ENCODE measurements around the gene SPATA21. TPM values are rescaled to one million over a fixed set of nuclear protein-coding genes. Genes with fewer than 3 reads are reported as not detected.
A peak's percentile ranks its signal among the peaks of the same experiment; 100 is the strongest.

SPATA21 gene
- total and polyA plus RNA-seq, 7 donors = under 0.01 to 0.23 (median 0.17) TPM; not detected in 4

DNA sequence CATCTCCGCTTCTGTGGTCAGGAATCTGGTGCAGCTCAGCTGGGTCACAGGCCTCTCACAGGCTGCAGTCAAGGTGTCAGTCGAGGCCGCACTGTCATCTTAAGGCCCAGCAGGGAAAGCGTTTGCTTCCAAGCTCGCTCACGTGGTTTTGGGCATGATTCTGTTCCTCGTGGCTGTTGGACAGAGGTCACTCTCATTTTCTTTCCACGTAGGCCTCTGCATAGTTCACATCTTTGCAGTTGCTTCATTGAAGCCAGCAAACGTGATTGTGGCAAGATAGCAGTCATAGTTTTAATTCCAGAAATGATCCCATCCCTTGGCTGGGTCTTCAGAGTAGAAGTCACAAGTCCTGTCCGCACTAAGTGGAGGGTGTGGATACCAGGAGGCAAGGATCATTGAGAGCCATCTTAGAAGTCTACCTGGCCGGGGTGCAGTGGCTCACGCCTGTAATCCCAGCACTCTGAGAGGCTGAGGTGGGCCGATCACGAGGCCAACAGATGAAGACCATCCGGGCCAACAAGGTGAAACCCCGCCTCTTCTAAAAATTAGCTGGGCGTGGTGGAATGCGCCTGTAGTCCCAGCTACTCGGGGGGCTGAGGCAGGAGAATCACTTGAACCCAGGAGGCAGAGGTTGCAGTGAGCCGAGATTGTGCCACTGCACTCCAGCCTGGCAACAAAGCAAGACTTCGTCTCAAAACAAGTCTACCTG, 27.8 kb upstream of the SPATA21 start:
- Histone ChIP-seq H3K4me3 (no peak overlapping the region), H3K27me3 (no peaks in the 10 kb centered on the region), H3K9me3 (no peaks in the 10 kb centered on the region), H3K4me1 (no peaks in the 10 kb centered on the region), H3K27ac (no peak overlapping the region), H3K36me3 (peaks cover 0 to 17% (median 0%) of the 10 kb centered on the region in 4 donors)
- TF ChIP-seq POLR2A (IDR thresholded peaks at IDR 0.05) = no peak
- TF ChIP-seq, protein P1, sequence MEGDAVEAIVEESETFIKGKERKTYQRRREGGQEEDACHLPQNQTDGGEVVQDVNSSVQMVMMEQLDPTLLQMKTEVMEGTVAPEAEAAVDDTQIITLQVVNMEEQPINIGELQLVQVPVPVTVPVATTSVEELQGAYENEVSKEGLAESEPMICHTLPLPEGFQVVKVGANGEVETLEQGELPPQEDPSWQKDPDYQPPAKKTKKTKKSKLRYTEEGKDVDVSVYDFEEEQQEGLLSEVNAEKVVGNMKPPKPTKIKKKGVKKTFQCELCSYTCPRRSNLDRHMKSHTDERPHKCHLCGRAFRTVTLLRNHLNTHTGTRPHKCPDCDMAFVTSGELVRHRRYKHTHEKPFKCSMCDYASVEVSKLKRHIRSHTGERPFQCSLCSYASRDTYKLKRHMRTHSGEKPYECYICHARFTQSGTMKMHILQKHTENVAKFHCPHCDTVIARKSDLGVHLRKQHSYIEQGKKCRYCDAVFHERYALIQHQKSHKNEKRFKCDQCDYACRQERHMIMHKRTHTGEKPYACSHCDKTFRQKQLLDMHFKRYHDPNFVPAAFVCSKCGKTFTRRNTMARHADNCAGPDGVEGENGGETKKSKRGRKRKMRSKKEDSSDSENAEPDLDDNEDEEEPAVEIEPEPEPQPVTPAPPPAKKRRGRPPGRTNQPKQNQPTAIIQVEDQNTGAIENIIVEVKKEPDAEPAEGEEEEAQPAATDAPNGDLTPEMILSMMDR (IDR thresholded peaks at IDR 0.05) = no peak
- no peak for TF ChIP-seq POLR2AphosphoS5 (IDR thresholded peaks at IDR 0.05)
- no peak for TF ChIP-seq EP300 (IDR thresholded peaks at IDR 0.05)
- 92 to 95% methylated on average over 21 of the region's 21 CpGs for WGBS, 2 donors
- DNase-seq = no peak
- intact Hi-C loops (cut with DNase I) = no loop called here

DNA sequence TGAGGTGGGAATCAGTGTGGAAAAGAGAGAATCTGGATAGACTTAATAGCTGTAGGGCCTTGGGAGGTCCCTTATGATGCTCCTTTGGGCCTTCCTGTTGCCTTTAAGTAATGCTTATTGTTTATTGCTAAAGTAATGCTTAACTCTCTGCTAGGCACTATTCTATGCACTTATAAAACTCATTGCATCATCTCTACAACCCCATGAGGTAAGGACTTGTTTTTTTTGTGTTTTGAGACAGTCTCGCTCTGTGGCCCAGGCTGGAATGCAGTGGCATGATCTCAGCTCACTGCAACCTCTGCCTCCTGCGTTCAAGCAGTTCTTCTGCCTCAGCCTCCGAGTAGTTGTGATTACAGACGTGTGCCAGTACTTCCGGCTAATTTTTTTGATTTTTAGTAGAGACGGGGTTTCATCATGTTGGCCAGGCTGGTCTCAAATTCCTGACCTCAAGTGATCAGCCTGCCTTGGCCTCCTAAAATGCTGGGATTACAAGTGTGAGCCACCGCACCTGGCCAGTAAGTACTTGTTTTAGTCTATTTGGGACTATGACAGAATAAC, 25.6 kb upstream of the SPATA21 start:
- Histone ChIP-seq H3K27me3 (no peaks in the 10 kb centered on the region), H3K36me3 (peaks cover 8 to 39% (median 13%) of the 10 kb centered on the region in 4 donors), H3K4me1 (no peaks in the 10 kb centered on the region), H3K9me3 (no peaks in the 10 kb centered on the region), H3K27ac (no peak overlapping the region), H3K4me3 (no peak overlapping the region)
- intact Hi-C loops (cut with DNase I) = no loop called here
- peak; percentile 13 for DNase-seq
- 93 to 96% methylated on average over 7 of the region's 7 CpGs for WGBS, 2 donors
- TF ChIP-seq POLR2A (IDR thresholded peaks at IDR 0.05) (no peak), EP300 (IDR thresholded peaks at IDR 0.05) (no peak)
- TF ChIP-seq, protein P1 (IDR thresholded peaks at IDR 0.05) = no peak

DNA sequence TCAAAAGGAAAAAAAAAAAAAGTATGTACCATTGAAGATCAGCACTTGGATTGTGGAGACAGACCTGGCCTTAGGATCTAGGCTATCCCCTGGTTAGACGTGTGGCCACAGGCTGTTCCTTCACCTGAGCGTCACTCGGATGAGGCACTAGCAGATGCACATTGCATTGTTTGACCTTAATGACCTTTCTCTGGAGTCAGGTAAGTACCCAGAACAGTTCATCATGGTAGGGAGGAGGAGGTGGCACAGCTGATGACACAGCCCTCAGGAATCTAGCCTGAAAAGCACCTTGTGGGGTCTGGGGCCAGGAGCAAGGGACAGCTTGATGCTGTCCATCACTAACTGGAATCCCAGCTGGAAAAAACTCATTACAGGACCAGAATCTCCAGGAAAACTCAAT, 24.5 kb upstream of the SPATA21 start:
- H3K36me3 ChIP-seq = peaks cover 8 to 50% (median 19%) of the 10 kb centered on the region in 4 donors
- H3K9me3 ChIP-seq = no peaks in the 10 kb centered on the region
- 95 to 97% methylated on average over 3 of the region's 3 CpGs for WGBS, 2 donors
- intact Hi-C loops (cut with DNase I) = no loop called here
- H3K27me3 ChIP-seq = no peaks in the 10 kb centered on the region
- no peaks in the 10 kb centered on the region for H3K4me1 ChIP-seq
- DNase-seq = no peak
- no peak overlapping the region for H3K4me3 ChIP-seq
- TF ChIP-seq POLR2AphosphoS5 (IDR thresholded peaks at IDR 0.05) (no peak), EP300 (IDR thresholded peaks at IDR 0.05) (no peak), POLR2A (IDR thresholded peaks at IDR 0.05) (no peak)
- TF ChIP-seq, protein P1 (IDR thresholded peaks at IDR 0.05) = no peak
- no peak overlapping the region for H3K27ac ChIP-seq

DNA sequence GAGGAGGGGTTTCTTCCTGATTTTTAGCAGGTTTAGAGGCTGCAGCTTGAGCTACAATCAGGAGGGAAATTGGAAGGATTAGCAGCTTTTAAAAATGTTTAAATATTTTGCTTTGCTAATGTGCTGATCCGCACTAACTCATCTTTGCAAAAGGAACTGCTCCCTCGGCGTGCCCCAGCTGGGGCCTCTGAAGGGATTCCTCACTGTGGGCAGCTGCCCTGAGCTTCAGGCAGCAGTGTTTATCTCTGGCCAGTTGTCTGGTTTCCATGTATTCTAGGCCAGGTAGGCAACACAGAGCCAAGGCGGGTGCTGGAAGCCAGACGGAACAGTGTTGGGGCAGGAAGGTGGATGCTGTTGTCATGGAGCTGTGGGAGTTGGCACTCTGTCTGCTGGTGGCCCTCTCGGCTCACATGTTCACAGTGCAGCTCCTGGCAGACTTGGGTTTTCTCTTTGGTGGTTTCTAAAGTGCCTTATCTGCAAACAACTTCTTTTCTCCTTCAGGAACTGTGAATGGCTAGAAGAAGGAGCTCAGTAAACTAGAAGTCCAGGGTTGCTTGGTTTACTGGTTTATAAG, 22.2 kb upstream of the SPATA21 start:
- no peaks in the 10 kb centered on the region for H3K4me1 ChIP-seq
- H3K9me3 ChIP-seq = no peaks in the 10 kb centered on the region
- H3K4me3 ChIP-seq = no peak overlapping the region
- 84 to 95% methylated on average over 6 of the region's 6 CpGs for WGBS, 2 donors
- intact Hi-C loops (cut with DNase I) = no loop called here
- no peak for DNase-seq
- H3K27me3 ChIP-seq = no peaks in the 10 kb centered on the region
- TF ChIP-seq, protein P1 (IDR thresholded peaks at IDR 0.05) = no peak
- no peak for TF ChIP-seq POLR2AphosphoS5 (IDR thresholded peaks at IDR 0.05)
- TF ChIP-seq EP300 (IDR thresholded peaks at IDR 0.05) = no peak
- TF ChIP-seq POLR2A (IDR thresholded peaks at IDR 0.05) = no peak
- H3K36me3 ChIP-seq = peaks cover 12 to 73% (median 26%) of the 10 kb centered on the region in 4 donors
- no peak overlapping the region for H3K27ac ChIP-seq
